IPS-18c (cell line): ENCODE measurements around the gene SELENOS.
A peak's percentile ranks its signal among the peaks of the same experiment; 100 is the strongest.

Experiments used
- H3K4me3 ChIP-seq: 2 replicates; pipeline ENCODE4 v1.7.0; 2013; ENCODE audit warnings: low read depth, mild to moderate bottlenecking, low read length, moderate library complexity; ENCODE audit not compliant: insufficient read depth
- H3K9me3 ChIP-seq: one replicate; pipeline ENCODE4 v1.6.1; 2013; ENCODE audit warnings: mild to moderate bottlenecking, low read length, moderate library complexity; ENCODE audit not compliant: control insufficient read depth, insufficient read depth

SELENOS gene

DNA sequence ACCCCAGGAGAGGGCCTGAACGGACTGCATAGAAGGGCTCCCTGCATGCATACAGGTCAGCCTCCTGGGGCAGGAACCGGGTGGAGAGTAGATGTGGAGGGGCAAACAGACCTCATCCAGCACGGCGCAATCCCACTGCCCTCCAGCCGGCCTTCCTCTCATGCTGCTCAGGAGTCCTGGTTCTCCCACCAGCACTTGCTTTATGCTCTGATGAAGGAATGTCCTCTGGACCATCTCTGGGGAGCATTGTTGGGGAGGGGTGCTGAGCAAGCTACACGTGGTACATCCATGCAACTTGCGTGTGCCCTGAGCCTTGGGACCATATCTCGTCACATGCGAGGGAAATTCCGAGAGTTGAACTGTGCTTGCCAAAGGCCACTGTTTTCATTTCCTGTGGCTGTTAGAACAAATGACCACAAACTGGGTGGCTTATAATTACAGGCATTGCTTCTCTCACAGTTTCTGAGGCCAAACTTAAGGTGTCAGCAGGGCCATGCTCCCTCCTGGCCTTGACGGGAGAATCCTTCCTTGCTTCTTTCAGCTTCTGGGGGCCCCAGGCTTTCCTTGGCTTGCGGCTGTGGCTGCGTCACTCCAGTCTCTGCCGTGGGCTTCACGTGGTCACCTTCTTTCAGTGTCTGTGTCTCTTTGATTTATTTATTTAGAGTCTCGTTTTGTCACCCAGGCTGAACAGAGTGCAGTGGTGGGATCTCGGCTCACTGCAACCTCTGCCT lies 12.2 kb downstream of the SELENOS start:
- H3K4me3 ChIP-seq = no peak overlapping the region
- peaks cover 3% of the 10 kb centered on the region for H3K9me3 ChIP-seq

DNA sequence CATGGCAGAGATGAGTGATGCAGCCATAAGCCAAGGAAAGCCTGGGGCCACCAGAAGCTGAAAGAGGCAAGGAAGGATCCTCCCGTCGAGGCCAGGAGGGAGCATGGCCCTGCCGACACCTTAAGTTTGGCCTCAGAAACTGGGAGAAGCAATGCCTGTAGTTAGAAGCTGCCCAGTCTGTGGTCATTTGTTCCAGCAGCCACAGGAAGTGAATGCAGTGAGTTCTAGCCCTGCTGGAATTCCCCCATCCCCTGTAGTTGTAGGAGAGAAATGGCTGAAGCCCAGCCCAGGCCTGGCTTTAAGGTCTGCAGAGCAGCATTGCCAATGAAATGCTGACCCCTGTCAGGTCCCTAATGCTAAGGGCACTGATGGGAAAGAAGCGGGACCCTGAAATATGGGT lies 13.3 kb downstream of the SELENOS start:
- peaks cover 3% of the 10 kb centered on the region for H3K9me3 ChIP-seq
- H3K4me3 ChIP-seq = no peak overlapping the region

DNA sequence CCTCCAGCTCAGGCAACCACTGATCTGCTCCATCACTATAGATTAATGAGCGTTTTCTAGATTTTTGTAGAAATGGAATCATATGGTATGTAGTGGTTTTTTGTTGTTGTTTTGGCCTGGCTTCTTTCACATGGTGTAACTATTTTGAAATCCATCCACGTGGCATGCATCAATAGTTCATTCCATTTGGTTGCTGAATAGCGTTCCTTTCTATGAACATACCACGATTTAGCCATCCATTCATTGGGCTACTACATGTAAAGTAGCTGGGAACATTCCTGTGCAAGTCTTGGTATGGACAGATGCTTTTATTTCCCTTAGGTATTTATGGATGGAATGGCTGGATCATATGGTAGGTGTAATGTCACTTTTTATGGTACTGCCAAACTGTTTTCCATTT lies 14.7 kb downstream of the SELENOS start:
- Histone ChIP-seq H3K4me3 (no peak overlapping the region), H3K9me3 (peaks cover 3% of the 10 kb centered on the region)

DNA sequence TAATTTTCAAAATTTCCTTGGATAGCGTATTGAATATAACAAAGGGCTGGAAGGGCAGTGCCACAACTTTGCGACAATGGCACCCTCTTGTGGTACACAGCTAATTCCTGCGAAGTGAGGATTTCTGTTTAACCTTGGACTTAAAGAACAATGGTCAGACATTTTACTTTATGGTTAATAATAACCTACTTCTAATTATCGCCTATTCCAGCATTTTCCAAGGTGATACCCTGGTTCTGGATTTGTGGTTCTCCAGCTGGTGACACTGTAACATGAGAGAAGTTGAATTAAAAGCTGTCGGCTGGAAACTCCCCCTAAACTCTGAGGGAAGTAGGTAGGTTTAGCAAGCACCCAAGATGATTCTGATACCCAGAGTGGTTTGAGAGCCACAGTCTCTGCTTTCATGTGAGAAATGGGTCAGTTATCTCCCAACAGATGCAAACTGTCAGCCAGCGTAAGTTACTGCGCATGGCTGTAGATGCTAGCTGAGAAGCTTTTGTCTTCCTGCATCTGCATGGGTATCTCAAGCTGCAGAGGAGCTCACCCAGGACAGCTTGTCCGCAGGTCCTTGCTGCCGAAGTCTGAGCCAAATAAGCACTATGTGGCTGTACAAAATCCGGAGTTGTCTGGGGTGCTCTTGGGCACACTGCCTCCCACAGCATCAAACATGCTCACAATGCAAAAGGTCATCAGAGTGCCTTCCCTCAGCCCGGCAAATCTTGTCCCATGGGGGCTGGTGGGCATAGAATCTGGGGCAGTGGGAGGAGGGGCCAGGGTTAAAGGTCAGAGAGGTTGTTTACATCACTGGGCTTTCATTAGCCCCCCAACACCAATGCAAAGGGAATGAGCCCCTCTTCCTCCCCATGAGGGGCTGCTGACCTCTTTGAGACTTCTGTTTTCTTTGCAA lies 18.8 kb downstream of the SELENOS start:
- Histone ChIP-seq H3K4me3 (no peak overlapping the region), H3K9me3 (peaks cover 3% of the 10 kb centered on the region)

DNA sequence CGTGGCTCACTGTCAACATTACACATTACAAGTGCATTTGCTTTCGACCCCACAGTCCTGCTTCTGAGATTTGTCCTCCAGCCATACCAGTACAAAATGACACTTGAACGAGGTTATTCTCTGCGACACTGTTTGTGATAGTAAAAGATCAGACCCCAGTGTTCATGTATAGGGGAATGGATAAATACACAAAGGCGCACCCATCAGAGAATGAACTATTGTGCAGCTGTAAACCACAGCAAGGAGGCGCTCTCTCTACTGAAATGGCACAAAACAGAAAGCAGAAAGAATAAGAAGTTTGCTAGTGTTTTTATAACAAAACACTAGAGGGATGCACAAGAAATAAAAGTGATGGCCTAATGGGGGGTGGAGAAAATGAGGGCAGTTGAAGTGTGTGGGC lies 20.5 kb downstream of the SELENOS start:
- no peaks in the 10 kb centered on the region for H3K9me3 ChIP-seq
- H3K4me3 ChIP-seq = no peak overlapping the region

DNA sequence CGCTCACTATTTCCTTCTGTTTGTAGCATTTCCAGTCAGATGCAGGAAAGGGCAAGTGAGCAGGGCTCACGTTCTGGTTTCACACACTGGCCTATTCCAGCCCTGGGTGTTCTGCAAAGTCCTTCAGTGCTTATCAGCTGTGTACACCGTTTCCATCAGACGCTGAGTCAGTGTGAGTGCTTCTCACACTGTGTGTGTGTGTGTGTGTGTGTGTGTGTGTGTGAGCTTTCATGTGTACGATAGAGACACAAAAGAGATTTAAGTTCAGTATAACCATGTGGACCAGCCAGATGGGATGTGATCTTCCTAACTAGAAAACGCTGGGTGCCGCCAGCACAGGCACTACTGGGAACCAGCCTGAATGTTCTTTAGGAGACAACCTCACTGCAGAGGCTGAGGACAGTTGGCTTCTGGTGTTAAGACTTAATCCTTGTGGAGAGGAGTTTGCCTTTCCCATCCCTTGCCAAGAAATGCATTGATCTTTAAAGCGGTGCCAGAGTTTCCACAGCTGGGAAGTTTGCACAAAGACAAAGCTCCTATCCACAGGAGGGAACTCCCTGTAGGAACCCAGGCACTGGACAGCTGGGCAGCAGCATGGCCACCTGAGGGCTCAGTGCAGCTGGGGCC lies 21.6 kb downstream of the SELENOS start:
- no peaks in the 10 kb centered on the region for H3K9me3 ChIP-seq
- no peak overlapping the region for H3K4me3 ChIP-seq

DNA sequence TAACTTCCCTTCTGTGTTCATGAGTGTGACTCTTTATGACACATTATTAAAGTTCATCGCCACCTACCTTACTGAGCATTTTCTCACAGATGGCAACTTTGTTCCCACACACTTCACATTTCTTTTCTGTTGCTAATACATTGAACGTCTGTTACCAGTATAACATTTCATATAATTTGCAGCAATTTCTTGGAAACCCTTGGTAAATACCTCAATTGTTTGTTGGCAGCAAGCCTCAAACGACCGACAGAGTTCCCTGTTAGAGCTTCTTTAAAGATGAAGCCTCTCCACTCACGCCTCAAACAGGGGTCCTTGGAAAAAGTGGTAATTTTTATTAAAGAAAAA lies 22.3 kb downstream of the SELENOS start:
- Histone ChIP-seq H3K4me3 (no peak overlapping the region), H3K9me3 (no peaks in the 10 kb centered on the region)

DNA sequence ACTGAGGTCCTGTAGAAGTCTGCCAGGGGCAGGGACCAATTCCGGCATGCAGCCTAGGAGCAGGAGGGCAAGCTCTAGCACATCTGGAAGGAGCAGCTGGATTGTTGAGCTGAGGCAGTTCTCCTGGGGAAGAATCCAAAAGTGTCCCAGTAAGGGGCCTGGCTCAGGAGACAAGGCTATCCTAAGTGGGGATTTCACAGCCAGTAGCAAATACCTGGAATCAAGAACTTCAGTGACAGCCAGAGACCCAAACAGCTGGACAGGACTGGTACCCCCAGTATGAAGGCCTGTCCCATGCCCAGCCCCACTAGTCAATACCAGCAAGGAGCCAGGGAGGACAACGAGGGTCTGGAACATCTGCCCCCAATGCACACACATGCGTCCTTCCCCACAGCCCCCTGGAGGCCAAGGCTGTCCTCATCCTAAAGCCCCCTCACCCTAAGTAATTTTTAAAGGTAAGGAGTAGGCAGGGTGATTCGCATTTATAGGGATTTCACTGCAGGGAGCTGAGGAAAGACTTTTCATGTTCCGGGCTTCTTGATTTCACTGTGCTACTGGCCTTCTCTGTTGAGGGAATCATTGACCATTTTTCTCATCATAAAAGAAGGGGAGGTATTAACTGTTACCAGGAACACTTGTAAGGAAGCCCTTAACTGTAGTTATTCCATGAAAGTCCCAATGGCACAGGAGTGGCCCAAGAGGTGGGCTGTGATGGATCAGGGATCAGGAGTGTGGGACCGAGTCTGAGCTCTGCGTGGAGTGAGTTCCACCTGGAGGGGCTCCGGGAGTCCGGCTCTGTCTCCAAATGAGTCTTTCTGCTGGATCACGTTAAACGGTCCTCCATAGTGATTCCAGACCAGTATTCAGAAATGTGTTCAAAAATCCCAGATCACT lies 22.9 kb downstream of the SELENOS start:
- H3K4me3 ChIP-seq = no peak overlapping the region
- no peaks in the 10 kb centered on the region for H3K9me3 ChIP-seq

DNA sequence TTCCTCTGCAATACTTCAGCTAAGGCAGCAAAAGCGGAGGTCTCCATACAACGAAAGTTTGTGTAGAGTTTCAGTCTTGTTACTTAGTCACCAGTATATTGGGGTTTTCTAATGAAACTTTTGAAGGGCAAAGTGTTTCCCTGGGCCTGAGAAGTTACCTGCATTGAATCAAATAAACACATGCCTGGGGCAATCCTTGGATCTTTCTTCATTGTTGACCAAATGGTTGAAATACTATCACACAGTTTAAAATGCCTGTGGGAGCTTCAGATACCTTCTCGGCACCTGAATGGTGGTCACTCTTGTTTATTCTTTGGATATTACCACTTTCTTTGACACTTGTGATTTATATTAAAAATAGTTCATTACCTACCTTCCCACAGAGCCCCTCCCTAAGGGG lies 24.4 kb downstream of the SELENOS start:
- Histone ChIP-seq H3K9me3 (no peaks in the 10 kb centered on the region), H3K4me3 (peak overlapping the region; percentile 83; the same call in 1 of the 2 replicates)

DNA sequence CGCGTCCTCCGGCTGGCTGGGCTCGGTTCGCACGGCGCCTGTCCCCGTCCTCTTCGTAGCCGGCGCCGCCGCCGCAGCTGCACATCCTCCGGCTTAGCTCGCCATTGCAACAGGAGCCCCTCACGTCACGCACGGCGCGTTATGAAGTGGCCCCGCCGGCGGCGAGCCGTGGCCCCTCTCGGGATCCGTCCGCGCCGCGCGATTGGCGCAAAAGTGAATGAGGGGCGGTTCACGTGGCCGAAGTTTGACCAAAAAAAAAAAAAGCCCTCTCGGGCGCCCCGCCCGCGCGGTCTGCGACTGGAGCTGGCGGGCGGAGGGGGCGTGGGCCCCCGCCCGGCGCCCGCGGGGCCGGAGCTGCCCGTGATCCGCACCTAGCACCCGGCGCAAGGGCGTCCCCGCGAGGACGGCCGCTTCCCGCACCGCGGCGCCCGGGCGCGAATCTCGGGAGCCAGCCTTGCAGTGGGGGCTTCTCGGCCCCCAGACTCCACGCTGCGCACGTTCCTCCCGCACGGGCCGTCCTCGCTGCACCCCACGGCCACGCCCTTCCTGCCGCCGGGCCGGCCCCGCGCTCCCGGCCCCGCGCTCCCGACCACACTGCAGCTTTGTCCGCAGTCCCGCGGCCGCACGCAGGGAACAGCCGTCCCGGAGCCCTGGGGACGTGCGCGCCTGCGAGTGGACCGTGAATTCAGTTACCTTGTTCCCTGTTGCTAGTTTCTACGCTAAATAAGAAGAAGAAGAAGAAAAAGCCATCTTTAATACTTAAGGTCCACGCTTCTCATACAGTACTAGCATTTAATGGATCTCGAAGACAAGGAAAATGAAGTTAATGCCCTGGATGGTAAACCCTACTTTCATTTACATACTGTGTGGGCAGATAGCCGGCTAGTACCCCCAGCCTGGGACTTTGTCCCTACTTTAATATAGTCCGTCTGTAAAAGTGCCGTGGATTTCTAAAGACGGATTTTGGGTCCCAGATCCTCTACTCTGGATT lies 25.2 kb downstream of the SELENOS start, which contains the start of gene CHSY1:
CHSY1 (minus strand) TSS at position 219 of the 991 bp plus-strand sequence. CDS start 592 bp downstream, outside the sequence.
- no peaks in the 10 kb centered on the region for H3K9me3 ChIP-seq
- peak within 1 kb of the TSS; percentile 83 for H3K4me3 ChIP-seq

DNA sequence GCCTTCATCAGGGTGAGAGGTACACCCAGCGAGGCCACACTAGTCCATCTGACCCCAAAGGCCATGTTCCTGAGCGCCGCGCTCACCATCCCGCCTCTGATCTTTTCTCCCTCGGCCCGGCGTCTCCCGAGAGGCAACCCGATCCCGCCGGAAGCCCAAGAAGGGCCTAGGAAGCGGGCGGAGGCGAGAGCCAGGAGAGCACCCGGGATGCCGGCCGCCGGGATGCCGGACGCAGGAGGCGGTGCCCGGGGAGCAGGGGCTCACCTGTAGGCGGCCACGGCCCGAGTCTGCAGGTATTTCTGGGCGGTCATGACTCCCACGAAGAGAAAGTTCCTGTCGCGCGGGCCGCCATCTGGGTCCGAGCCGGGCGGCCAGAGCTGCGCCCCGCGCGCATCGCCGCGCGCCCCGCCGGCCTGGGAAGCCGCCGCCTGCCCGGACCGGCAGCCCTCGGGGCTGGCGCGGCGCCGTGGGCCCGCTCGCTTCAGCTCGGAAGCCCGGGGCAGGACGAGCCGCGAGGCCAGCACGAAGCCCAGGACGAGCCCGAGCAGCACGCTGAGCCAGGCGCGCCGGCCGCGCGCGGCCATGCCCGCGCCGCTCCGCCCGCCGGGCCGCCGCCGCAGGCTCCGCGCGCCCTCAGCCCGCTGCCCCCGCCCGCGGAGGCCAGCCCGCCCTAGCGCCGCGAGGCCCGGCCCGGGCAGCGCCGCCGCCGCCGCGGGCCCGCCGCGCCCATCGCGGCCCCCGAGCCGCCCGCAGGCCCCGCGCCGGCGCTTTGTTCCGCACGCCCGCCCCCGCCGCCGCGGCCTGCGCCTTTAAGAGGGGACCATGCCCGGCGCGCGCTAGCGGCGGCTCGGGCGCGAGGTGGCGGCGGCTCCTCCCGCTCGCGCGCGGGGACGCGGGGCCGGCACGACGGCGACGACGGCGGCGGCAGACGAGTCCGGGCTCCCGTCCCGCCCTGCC lies 26.1 kb downstream of the SELENOS start:
- Histone ChIP-seq H3K9me3 (no peaks in the 10 kb centered on the region), H3K4me3 (peak overlapping the region; percentile 83)

DNA sequence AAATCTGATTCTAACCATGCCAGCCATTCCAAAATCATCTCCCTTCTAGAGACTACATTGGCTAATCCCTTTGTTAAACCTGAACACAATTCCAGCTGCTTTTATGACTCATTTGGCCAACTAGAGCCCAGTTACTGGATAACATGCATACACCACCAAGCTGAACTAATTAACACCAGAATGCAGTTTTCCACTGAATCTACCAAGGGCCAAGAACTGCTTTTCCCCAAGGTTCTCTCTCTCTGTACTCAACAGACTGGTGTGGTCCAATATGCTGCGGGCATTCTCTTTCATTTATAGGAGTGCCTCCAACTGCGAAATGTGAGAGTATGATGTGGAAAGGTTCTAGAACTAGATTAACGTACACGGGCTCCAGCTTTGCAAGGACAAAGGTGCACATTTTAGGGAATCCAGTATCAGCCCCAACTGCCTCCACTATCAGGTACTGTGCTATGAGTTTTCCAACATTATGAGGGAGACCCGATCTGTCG lies 26.9 kb downstream of the SELENOS start:
- Histone ChIP-seq H3K9me3 (no peaks in the 10 kb centered on the region), H3K4me3 (peak overlapping the region; percentile 81)

DNA sequence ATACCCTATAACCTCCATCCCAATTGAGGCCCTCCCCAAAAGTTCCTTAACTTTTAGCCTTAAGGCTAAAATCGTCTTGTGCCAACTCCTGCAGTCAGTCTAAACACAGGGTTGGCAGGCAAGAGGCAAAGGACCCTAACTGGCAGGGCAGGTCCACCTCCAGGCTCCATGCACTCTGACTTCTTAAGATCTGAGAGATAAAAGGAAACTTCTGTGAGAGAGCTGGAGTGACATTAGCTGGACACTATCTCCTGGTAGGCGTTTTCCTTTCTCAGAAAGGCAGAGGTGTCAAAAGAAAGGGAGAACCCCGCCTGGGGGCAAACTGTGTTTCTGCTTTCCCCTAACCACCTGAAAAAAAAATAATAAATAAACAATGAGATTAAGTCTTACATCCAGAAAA lies 29.0 kb downstream of the SELENOS start:
- H3K4me3 ChIP-seq = no peak overlapping the region

DNA sequence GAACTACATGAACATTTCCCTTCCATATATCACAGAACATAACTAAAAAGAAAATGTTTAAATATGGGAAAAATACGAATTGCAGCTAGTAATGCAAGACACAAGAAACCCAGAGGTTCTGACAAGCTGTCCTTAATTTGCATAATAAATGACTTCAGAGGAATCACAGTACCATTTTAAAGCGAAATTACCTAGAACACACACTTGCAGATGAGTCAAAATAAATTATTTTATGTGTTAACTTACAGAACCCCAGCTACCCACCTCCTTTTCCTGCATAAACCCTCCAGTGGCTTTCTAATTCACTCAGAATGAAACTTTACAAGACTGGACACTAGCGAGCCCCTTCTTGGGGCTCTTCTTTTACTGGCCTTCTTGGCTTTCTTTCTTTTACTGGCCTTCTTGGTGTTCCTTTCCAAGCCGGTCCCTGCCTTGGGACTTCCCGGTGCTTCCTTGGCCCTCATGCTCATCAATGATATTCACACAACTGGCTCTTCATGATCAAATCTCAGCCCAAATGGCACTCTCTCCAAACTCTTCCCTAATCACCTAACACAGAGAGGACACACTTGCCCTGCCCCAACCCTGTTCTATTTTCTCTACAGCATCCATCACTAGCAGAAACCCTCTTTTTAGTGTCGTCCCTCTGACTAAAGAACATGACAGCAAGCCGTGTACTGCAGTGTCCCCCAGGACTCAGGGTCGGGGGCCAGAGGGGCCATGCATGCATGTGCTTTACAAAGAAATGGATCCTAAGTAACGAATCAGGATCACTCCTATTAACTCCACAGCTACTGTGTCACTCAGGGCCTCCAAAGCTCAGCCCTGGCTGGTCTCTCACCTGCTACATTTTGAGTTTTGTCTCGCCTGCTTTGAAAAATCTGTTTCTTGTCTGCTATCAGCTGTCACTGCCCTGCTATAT lies 30.2 kb downstream of the SELENOS start:
- Histone ChIP-seq H3K4me3 (no peak overlapping the region), H3K9me3 (no peaks in the 10 kb centered on the region)

More for the DNA sequence above, 29.0 kb downstream of the SELENOS start:
- no peaks in the 10 kb centered on the region for H3K9me3 ChIP-seq
